Smooth muscle cell (in vitro differentiated cells): ENCODE measurements around the gene CCDC87. TPM values are rescaled to one million over a fixed set of nuclear protein-coding genes. Genes with fewer than 3 reads are reported as not detected.
"Not testable (repeated sequence)": the region's sequence is repeated elsewhere in the genome, so short reads cannot be mapped to it uniquely, and the experiment has no call there.

ENCODE experiments used
- DNase-seq: peaks from one replicate; lab custom pipeline; 2025; ENCODE audit not compliant: unreplicated experiment; lab: John Stamatoyannopoulos, UW
- H2AFZ ChIP-seq: fragments of 200-600 bp; sonication (generic); 2 replicates; pipeline ENCODE4 v1.6.0; 2016; ENCODE audit warnings: antibody characterized with exemption, low read depth, mild to moderate bottlenecking
- H3F3A ChIP-seq: fragments of 200-600 bp; sonication (generic); 2 replicates; pipeline ENCODE4 v1.6.0; 2017; ENCODE audit warnings: antibody characterized with exemption, low read depth
- H3K27ac ChIP-seq: fragments of 200-600 bp; sonication (generic); 2 replicates; pipeline ENCODE4 v1.5.1; 2016; ENCODE audit warnings: low read depth, mild to moderate bottlenecking
- H3K27me3 ChIP-seq: fragments of 200-600 bp; sonication (generic); 2 replicates; pipeline ENCODE4 v1.6.1; 2016; ENCODE audit warnings: low read depth, mild to moderate bottlenecking
- H3K36me3 ChIP-seq: fragments of 200-600 bp; sonication (generic); 2 replicates; pipeline ENCODE4 v1.5.1; 2016; ENCODE audit warnings: low read depth
- H3K4me1 ChIP-seq: fragments of 200-600 bp; sonication (generic); 2 replicates; pipeline ENCODE4 v1.5.1; 2016; ENCODE audit warnings: low read depth
- H3K4me2 ChIP-seq: fragments of 200-600 bp; sonication (generic); 2 replicates; pipeline ENCODE4 v1.6.0; 2016; ENCODE audit warnings: mild to moderate bottlenecking
- H3K4me3 ChIP-seq: fragments of 200-600 bp; sonication (generic); 2 replicates; pipeline ENCODE4 v1.5.1; 2016; ENCODE audit warnings: mild to moderate bottlenecking
- H3K79me2 ChIP-seq: fragments of 200-600 bp; sonication (generic); 2 replicates; pipeline ENCODE4 v1.6.0; 2016; ENCODE audit warnings: low read depth, mild to moderate bottlenecking
- H3K9ac ChIP-seq: fragments of 200-600 bp; sonication (generic); 2 replicates; pipeline ENCODE4 v1.6.0; 2016; ENCODE audit warnings: low read depth
- H3K9me3 ChIP-seq: fragments of 200-600 bp; sonication (generic); replicated peaks from 2 replicates; pipeline ENCODE4 v1.5.1; 2016; ENCODE audit warnings: low read depth
- H4K20me1 ChIP-seq: fragments of 200-600 bp; sonication (generic); 2 replicates; pipeline ENCODE4 v1.6.0; 2016; ENCODE audit warnings: low read depth
- WGBS: methylation state at CpG from one replicate; pipeline ENCODE4 v1.1.7; 2016; ENCODE audit warnings: low lambda C conversion rate; 5-methylcytosine and 5-hydroxymethylcytosine counted together
- polyA plus RNA-seq: library from polyadenylated mRNA; unstranded; fragments of >200 nt; fragmentation: Nextera tagmentation; extraction: Ambion mirVana; gene quantifications from 2 replicates; pipeline ENCODE4 v1.2.1, GENCODE V29; 2016
- total RNA-seq: library from RNA; depleted of rRNA; stranded (reverse); fragments of >200 nt; gene quantifications from 2 replicates; pipeline ENCODE4 v1.2.3, GENCODE V29; 2014
- TF ChIP-seq, protein P1 (sequence below): fragments of 200-600 bp; sonication (generic); IDR thresholded peaks from 2 replicates; pipeline ENCODE4 v1.5.1; 2017; ENCODE audit warnings: borderline replicate concordance, mild to moderate bottlenecking, antibody characterized with exemption; ENCODE audit not compliant: insufficient read depth, poor library complexity, severe bottlenecking

Gene CCDC87
- total and polyA plus RNA-seq, 2 experiments from 2014 or later: 0.56 to 2.5 TPM

DNA sequence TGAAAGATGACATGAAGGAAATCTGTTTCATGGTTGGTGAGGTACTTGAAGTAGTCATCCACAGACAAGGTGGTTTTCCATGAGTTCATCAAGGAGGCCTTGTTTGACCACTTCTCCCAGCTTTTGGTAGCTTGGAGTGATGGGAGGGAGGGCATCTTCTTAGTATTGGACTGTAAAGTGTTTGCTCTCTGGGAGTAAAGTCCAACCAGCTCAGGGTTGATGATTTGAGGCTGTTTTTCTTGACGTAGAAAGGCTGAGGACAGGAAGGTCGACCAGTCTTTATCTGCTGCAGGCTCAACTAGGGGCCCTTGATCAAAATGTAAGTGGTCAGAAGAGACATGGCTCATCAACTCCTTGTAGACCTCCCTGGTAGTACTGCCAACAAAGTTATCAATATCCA lies 1.7 kb downstream of the CCDC87 start:
- no peaks in the 10 kb centered on the region for H4K20me1 ChIP-seq

DNA sequence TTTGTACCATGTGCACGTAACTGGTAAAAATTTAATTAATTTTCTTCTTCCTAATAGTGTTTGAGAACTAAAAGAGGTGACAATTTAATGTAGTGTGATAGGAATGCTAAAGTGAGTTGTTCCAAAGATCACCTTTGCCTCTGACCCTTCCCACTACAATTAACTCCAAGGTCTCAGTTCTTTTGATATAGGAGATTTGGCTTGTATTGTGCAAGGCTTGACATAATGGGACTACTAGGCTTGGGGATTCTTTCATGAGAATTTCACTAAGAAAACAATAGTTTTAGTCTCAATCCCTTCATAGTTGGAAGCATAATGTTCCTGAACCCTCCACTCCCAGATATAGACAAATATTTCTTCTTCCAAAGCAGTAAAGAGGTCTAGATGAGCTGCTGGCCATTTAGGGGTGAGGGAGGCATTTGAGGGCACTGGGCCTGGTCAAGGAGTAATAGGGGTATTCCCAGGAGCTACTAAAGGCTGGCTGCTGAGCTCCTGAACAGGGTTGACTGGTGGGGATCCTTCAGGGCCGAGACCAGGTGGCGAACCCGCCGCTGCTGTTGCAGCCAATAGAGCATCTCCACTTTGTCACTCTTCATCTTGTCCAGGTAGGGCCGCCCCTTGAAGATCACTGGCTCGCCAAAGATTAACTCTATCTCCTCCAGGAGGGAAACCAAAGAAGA lies 2.7 kb downstream of the CCDC87 start:
- H3K4me1 ChIP-seq: peaks cover 11% of the 10 kb centered on the region
- TF ChIP-seq, protein P1, sequence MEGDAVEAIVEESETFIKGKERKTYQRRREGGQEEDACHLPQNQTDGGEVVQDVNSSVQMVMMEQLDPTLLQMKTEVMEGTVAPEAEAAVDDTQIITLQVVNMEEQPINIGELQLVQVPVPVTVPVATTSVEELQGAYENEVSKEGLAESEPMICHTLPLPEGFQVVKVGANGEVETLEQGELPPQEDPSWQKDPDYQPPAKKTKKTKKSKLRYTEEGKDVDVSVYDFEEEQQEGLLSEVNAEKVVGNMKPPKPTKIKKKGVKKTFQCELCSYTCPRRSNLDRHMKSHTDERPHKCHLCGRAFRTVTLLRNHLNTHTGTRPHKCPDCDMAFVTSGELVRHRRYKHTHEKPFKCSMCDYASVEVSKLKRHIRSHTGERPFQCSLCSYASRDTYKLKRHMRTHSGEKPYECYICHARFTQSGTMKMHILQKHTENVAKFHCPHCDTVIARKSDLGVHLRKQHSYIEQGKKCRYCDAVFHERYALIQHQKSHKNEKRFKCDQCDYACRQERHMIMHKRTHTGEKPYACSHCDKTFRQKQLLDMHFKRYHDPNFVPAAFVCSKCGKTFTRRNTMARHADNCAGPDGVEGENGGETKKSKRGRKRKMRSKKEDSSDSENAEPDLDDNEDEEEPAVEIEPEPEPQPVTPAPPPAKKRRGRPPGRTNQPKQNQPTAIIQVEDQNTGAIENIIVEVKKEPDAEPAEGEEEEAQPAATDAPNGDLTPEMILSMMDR: no peak
- H3K9ac ChIP-seq: no peak overlapping the region
- peaks cover 14% of the 10 kb centered on the region for H3K79me2 ChIP-seq
- no peak overlapping the region for H2AFZ ChIP-seq
- H3K4me2 ChIP-seq: no peak overlapping the region
- peaks cover 4% of the 10 kb centered on the region for H3F3A ChIP-seq
- DNase-seq: no peak
- H3K36me3 ChIP-seq: no peaks in the 10 kb centered on the region
- H3K4me3 ChIP-seq: no peak overlapping the region
- H3K9me3 ChIP-seq: no peaks in the 10 kb centered on the region
- no peaks in the 10 kb centered on the region for H3K27me3 ChIP-seq
- no peak overlapping the region for H3K27ac ChIP-seq
- 98% methylated on average over 7 of the region's 7 CpGs for WGBS
- no peaks in the 10 kb centered on the region for H4K20me1 ChIP-seq

More for the DNA sequence above, 1.7 kb downstream of the CCDC87 start:
- DNase-seq: no peak
- Histone ChIP-seq H3K79me2 (peaks cover 21% of the 10 kb centered on the region), H3F3A (peaks cover 4% of the 10 kb centered on the region), H3K27me3 (no peaks in the 10 kb centered on the region), H3K4me3 (no peak overlapping the region), H3K4me1 (peaks cover 11% of the 10 kb centered on the region), H2AFZ (no peak overlapping the region), H3K4me2 (no peak overlapping the region), H3K36me3 (no peaks in the 10 kb centered on the region), H3K9me3 (no peaks in the 10 kb centered on the region), H3K27ac (no peak overlapping the region), H3K9ac (no peak overlapping the region)
- TF ChIP-seq, protein P1: no peak
- WGBS: 100% methylated on average over 2 of the region's 2 CpGs

DNA sequence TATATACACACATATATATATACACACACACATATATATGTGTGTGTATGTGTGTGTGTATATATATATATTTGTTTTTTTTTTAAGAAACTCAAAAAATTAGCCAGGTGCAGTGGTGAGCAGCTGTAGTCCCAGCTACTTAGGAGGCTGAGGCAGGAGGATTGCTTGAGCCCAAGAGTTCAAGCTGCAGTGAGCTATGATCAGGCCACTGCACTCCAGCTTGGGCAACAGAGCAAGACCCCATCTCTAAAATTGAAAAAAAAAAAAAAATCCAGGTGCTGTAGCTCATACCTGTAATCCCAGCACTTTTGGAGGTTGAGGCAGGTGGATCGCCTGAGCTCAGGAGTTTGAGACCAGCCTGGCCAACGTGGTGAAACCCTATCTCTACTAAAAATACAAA lies 3.5 kb downstream of the CCDC87 start:
- not testable (repeated sequence) for H3F3A ChIP-seq, H3K4me1 ChIP-seq, H3K9me3 ChIP-seq, H3K4me3 ChIP-seq, H3K27me3 ChIP-seq, H3K27ac ChIP-seq, H4K20me1 ChIP-seq, H3K9ac ChIP-seq, H3K4me2 ChIP-seq, H2AFZ ChIP-seq, DNase-seq, H3K36me3 ChIP-seq
- 85% methylated on average over 2 of the region's 2 CpGs for WGBS
- H3K79me2 ChIP-seq: peaks cover 13% of the 10 kb centered on the region

DNA sequence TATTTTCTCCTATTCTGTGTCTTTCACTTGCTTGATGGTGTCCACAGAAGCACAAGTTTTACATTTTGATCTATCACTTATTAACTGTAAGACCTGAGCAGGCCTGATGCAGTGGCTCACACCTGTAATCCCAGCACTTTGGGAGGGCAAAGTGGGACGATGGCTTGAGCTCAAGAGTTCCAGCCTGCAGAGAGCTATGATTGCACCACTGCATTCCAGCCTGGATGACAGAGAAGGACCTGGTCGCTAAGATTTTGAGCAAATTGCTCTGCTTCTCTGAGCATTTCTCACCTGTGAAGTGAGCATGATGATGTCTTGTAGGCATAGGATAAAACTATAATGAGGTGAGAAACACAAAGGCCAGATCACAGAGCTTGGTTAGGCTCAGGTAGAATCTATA lies 6.7 kb downstream of the CCDC87 start:
- H3K4me3 ChIP-seq: no peak overlapping the region
- no peaks in the 10 kb centered on the region for H3K27me3 ChIP-seq
- H4K20me1 ChIP-seq: no peaks in the 10 kb centered on the region
- no peaks in the 10 kb centered on the region for H3K79me2 ChIP-seq
- no peak overlapping the region for H3K27ac ChIP-seq
- 75% methylated on average over 2 of the region's 2 CpGs for WGBS
- TF ChIP-seq, protein P1: no peak
- H3K4me1 ChIP-seq: no peaks in the 10 kb centered on the region
- H3K4me2 ChIP-seq: no peak overlapping the region
- DNase-seq: no peak
- H2AFZ ChIP-seq: no peak overlapping the region
- no peaks in the 10 kb centered on the region for H3K9me3 ChIP-seq
- no peaks in the 10 kb centered on the region for H3K36me3 ChIP-seq
- H3F3A ChIP-seq: no peaks in the 10 kb centered on the region
- H3K9ac ChIP-seq: no peak overlapping the region

DNA sequence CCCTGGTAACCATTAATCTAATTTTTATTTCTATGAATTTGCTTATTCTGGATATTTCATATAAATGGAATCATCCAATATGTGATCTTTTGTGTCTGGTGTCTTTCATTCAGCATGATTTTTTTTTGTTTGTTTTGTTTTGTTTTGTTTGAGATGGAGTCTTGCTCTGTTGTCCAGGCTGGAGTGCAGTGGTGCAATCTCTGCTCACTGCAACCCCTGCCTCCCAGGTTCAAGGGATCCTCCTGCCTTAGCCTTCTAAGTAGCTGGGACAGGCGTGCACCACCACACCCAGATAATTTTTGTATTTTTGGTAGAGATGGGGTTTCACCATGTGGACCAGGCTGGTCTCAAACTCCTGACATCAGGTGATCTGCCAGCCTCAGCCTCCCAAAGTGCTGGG lies 7.4 kb downstream of the CCDC87 start:
- 92% methylated on average over 1 of the region's 1 CpG for WGBS
- not testable (repeated sequence) for H3K9ac ChIP-seq

GRCh38 chr11:66582565-66583147 lies 10.2 kb downstream of the CCDC87 start:
- H3K9ac ChIP-seq, H4K20me1 ChIP-seq, H2AFZ ChIP-seq, H3K27me3 ChIP-seq, H3K79me2 ChIP-seq, H3F3A ChIP-seq, H3K4me3 ChIP-seq, H3K9me3 ChIP-seq, DNase-seq, H3K27ac ChIP-seq, H3K4me2 ChIP-seq, H3K4me1 ChIP-seq, H3K36me3 ChIP-seq: not testable (repeated sequence)
- 62% methylated on average over 3 of the region's 3 CpGs for WGBS

More for the DNA sequence above, 7.4 kb downstream of the CCDC87 start:
- not testable (repeated sequence) for H3K4me1 ChIP-seq, H4K20me1 ChIP-seq, H3K9me3 ChIP-seq, H3K4me3 ChIP-seq, DNase-seq, H3K27ac ChIP-seq, H3F3A ChIP-seq, H3K36me3 ChIP-seq, H3K79me2 ChIP-seq, H3K4me2 ChIP-seq, H3K27me3 ChIP-seq, H2AFZ ChIP-seq
